Natural killer cell (primary cell): Measurements from ENCODE around the gene C11orf16. TPM values are rescaled to one million over a fixed set of nuclear protein-coding genes. Genes with fewer than 3 reads are reported as not detected.

Experiments
- ATAC-seq, 3 donors: fragments of 150-1000 bp in 2 of 3; fragments of 200-7000 bp in 1 of 3; cut with Tn5 transposase; 1 replicate in 1 of 3; 2 replicates in 2 of 3; pipeline ENCODE4 v1.10.0; 2021; ENCODE audit warnings: mild to moderate bottlenecking in 2 of 3, moderate library complexity in 2 of 3
- DNase-seq, 2 donors: peaks; one replicate each; pipeline versions ENCODE4 v3.0.0 to v3.0.0-alpha.2; 2013 to 2021; ENCODE audit warnings: mixed read lengths in 1 of 2
- H3K27ac ChIP-seq: one replicate; pipeline ENCODE4 v1.5.1; 2013; ENCODE audit warnings: mild to moderate bottlenecking, low read length
- H3K27me3 ChIP-seq: one replicate; pipeline ENCODE4 v1.6.1; 2013; ENCODE audit warnings: low read length; ENCODE audit not compliant: control insufficient read depth, insufficient read depth
- H3K36me3 ChIP-seq: one replicate; pipeline ENCODE4 v1.6.1; 2013; ENCODE audit warnings: low read length; ENCODE audit not compliant: control insufficient read depth, insufficient read depth
- H3K4me1 ChIP-seq: one replicate; pipeline ENCODE4 v1.6.1; 2013; ENCODE audit warnings: low read length; ENCODE audit not compliant: control insufficient read depth, insufficient read depth
- H3K4me3 ChIP-seq: one replicate; pipeline ENCODE4 v1.5.1; 2013; ENCODE audit warnings: low read length
- H3K9me3 ChIP-seq: one replicate; pipeline ENCODE4 v1.6.1; 2013; ENCODE audit warnings: low read length; ENCODE audit not compliant: control insufficient read depth, insufficient read depth
- H3K27ac Mint-ChIP-seq, 2 donors: one replicate each; pipeline ENCODE4 v1.8.0; 2022; ENCODE audit warnings: mild to moderate bottlenecking in 2 of 2, mixed read lengths in 2 of 2, moderate library complexity in 1 of 2
- H3K27me3 Mint-ChIP-seq, 2 donors: one replicate each; pipeline ENCODE4 v1.8.0; 2022; ENCODE audit warnings: low read depth in 2 of 2, mixed read lengths in 2 of 2
- H3K36me3 Mint-ChIP-seq: one replicate; pipeline ENCODE4 v1.8.0; 2022; ENCODE audit warnings: mixed read lengths
- H3K4me1 Mint-ChIP-seq, 2 donors: one replicate each; pipeline ENCODE4 v1.8.0; 2022; ENCODE audit warnings: mixed read lengths in 2 of 2
- H3K4me3 Mint-ChIP-seq: one replicate; pipeline ENCODE4 v1.8.0; 2022; ENCODE audit warnings: mild to moderate bottlenecking, moderate library complexity, mixed read lengths
- H3K9me3 Mint-ChIP-seq, 2 donors: one replicate each; pipeline ENCODE4 v1.8.0; 2022; ENCODE audit warnings: mixed read lengths in 2 of 2
- WGBS: methylation state at CpG from one replicate; pipeline ENCODE4 v1.1.7; 2013; ENCODE audit warnings: missing lambda C conversion rate; ENCODE audit not compliant: insufficient coverage; 5-methylcytosine and 5-hydroxymethylcytosine counted together
- intact Hi-C: fragments of 100-400 bp; cut with micrococcal nuclease; formaldehyde crosslinking; loops from one replicate; pipeline ENCODE4 v1.14.2; 2022
- total RNA-seq, 4 donors: library from RNA; stranded (reverse); fragments of 120-200 nt in 1 of 4; gene quantifications; one replicate each; pipeline versions ENCODE4 v1.2.3 to v1.2.4, GENCODE V29; 2013 to 2022
- TF ChIP-seq, protein P1 (sequence below): fragments of 200-600 bp; IDR thresholded peaks from one replicate; pipeline ENCODE4 v1.8.0; 2022; ENCODE audit warnings: antibody characterized with exemption

C11orf16 gene
- total RNA-seq, 3 donors from 2014 or later (not counting 1 experiment from before 2014, with no cell fraction given) = not detected

DNA sequence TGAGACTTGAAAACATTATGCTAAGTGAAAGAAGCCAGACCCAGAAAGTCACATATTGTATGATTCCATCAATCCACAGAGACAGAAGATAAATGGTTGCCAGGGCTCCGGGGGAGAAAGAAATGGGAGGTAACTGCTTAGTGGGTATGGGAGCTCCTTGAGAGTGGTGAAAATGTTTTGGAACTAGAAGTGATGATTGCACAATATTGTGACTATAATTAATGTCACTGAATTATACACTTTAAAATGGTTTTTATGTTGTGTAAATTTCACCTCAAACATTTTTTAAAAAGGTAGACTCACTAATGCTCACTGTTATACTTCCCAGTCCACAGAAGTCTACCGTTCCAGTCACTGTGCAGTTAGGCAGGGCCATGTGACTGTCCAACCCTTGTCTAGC, 54.0 kb downstream of the C11orf16 start:
- Mint-ChIP-seq H3K4me1 (no peaks in the 10 kb centered on the region), H3K4me3 (no peak overlapping the region), H3K9me3 (no peaks in the 10 kb centered on the region), H3K27me3 (peaks cover 20 to 33% of the 10 kb centered on the region in 2 donors), H3K27ac (no peak overlapping the region), H3K36me3 (no peaks in the 10 kb centered on the region)
- intact Hi-C loops = no loop called here
- no peaks in the 10 kb centered on the region for H3K36me3 ChIP-seq
- no peaks in the 10 kb centered on the region for H3K9me3 ChIP-seq
- DNase-seq (no peak), ATAC-seq (no peak)
- no peak overlapping the region for H3K4me3 ChIP-seq
- no peaks in the 10 kb centered on the region for H3K4me1 ChIP-seq
- H3K27ac ChIP-seq = no peak overlapping the region
- WGBS = 100% methylated on average over 1 of the region's 2 CpGs
- TF ChIP-seq, protein P1, sequence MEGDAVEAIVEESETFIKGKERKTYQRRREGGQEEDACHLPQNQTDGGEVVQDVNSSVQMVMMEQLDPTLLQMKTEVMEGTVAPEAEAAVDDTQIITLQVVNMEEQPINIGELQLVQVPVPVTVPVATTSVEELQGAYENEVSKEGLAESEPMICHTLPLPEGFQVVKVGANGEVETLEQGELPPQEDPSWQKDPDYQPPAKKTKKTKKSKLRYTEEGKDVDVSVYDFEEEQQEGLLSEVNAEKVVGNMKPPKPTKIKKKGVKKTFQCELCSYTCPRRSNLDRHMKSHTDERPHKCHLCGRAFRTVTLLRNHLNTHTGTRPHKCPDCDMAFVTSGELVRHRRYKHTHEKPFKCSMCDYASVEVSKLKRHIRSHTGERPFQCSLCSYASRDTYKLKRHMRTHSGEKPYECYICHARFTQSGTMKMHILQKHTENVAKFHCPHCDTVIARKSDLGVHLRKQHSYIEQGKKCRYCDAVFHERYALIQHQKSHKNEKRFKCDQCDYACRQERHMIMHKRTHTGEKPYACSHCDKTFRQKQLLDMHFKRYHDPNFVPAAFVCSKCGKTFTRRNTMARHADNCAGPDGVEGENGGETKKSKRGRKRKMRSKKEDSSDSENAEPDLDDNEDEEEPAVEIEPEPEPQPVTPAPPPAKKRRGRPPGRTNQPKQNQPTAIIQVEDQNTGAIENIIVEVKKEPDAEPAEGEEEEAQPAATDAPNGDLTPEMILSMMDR = no peak
- no peaks in the 10 kb centered on the region for H3K27me3 ChIP-seq

DNA sequence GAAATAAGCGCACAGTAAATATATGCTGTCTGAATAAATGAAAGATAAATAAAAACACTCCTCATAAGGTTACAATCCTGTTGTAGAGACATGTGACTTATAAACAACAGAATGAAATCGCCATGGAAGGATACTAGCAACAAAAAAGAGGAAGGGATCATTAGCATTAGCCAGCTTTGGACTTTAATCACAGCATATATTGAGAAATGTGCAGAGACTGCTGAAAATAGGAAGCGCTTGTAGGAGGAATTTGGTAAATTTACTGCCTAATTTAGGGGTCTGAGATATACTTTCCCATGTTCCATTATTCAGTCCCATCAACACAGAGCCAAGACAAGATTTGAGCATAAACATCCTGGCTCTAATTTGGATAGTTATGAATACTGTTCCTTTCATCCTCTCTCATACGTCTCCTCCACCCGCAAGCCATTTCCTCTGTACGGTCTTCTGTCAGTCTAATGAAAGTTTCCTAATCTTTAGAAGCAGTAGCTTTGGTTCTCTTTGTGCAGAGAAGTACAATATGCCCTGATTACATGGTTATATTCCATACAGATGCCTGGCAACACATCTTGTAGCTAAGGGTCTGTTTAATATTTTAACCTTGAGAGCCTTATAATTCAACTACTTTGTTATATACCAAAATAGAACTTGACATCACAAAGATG, 58.9 kb downstream of the C11orf16 start:
- no peaks in the 10 kb centered on the region for H3K4me1 Mint-ChIP-seq
- no peaks in the 10 kb centered on the region for H3K36me3 ChIP-seq
- no peak overlapping the region for H3K27ac ChIP-seq
- DNase-seq (no peak), ATAC-seq (no peak)
- no peaks in the 10 kb centered on the region for H3K36me3 Mint-ChIP-seq
- H3K9me3 ChIP-seq = no peaks in the 10 kb centered on the region
- intact Hi-C loops = no loop called here
- peaks cover 15% of the 10 kb centered on the region for H3K27me3 ChIP-seq
- no peak overlapping the region for H3K27ac Mint-ChIP-seq
- WGBS = 14% methylated on average over 1 of the region's 6 CpGs
- TF ChIP-seq, protein P1 = no peak
- peaks cover 23 to 35% of the 10 kb centered on the region in 2 donors for H3K27me3 Mint-ChIP-seq
- H3K4me1 ChIP-seq = peaks cover 3% of the 10 kb centered on the region
- no peaks in the 10 kb centered on the region for H3K9me3 Mint-ChIP-seq
- H3K4me3 ChIP-seq = no peak overlapping the region
- no peak overlapping the region for H3K4me3 Mint-ChIP-seq

DNA sequence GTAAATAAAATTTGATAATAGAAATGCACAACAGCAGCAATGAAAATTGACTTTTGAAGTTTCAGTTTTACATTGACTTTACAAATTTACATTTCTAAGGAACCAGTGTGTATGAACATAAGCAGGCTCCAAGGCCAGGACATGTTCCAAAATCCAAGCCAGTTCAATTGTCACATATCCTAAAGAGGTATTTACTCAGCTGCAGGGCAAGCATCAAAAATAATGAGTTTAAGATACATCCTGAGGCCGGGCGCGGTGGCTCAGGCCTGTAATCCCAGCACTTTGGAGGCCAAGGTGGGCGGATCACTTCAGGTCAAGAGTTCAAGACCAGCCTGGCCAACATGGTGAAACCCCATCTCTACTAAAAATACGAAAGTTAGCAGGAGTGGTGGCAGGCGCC, 60.8 kb downstream of the C11orf16 start:
- H3K27ac ChIP-seq = no peak overlapping the region
- TF ChIP-seq, protein P1 = no peak
- peaks cover 3% of the 10 kb centered on the region for H3K4me1 ChIP-seq
- DNase-seq (no peak), ATAC-seq (no peak)
- H3K4me3 Mint-ChIP-seq = no peak overlapping the region
- H3K4me3 ChIP-seq = no peak overlapping the region
- WGBS = 94% methylated on average over 6 of the region's 6 CpGs
- no peaks in the 10 kb centered on the region for H3K4me1 Mint-ChIP-seq
- H3K27me3 Mint-ChIP-seq = peaks cover 26 to 39% of the 10 kb centered on the region in 2 donors
- H3K36me3 Mint-ChIP-seq = no peaks in the 10 kb centered on the region
- no peaks in the 10 kb centered on the region for H3K9me3 ChIP-seq
- no peaks in the 10 kb centered on the region for H3K9me3 Mint-ChIP-seq
- H3K27me3 ChIP-seq = peaks cover 19% of the 10 kb centered on the region
- intact Hi-C loops = no loop called here
- no peak overlapping the region for H3K27ac Mint-ChIP-seq
- H3K36me3 ChIP-seq = no peaks in the 10 kb centered on the region
